Measurements from ENCODE around the gene ST3GAL3. TPM values are rescaled to one million over a fixed set of nuclear protein-coding genes. Genes with fewer than 3 reads are reported as not detected.

Gene ST3GAL3
- polyA plus RNA-seq, 2 of the 4 experiments (the other 2 are of a cell fraction): 2.5 to 4.0 TPM

GRCh38 chr1:43768168-43768567 is 60.8 kb downstream of the ST3GAL3 start:
- TF ChIP-seq JUNB (IDR thresholded peaks at IDR 0.05): no peak
- no peak for TF ChIP-seq POLR2AphosphoS2 (conservative IDR thresholded peaks at IDR 0.05; ENCODE audit: low read length)
- POLR2A ChIA-PET: no interaction called here
- Histone ChIP-seq H3K9me3 (no peaks in the 10 kb centered on the region), H3K4me1 (peaks cover 8% of the 10 kb centered on the region; the same call in 1 of the 3 replicates), H3K27ac (no peak overlapping the region), H3K4me2 (no peak overlapping the region), H3K4me3 (no peak overlapping the region)
- DNase-seq (ENCODE audit: low read depth in 1 of 2, low spot score in 1 of 2) (no peak), ATAC-seq (no peak), FAIRE-seq (no peak)
- CTCF ChIA-PET: interaction anchor here (1.3 to 3.6 kb wide), 2 partner anchors 166 to 237 kb away, joined by 3 to 22 read pairs; partner anchors contain the start of gene ARTN

GRCh38 chr1:43769350-43769908 is 62.1 kb downstream of the ST3GAL3 start:
- ChIA-PET CTCF (interaction anchor here (0.6 to 3.6 kb wide), 5 partner anchors 14 to 236 kb away, joined by 3 to 22 read pairs (median 3); partner anchors contain the start of genes ARTN and IPO13), POLR2A (no interaction called here)
- DNase-seq (ENCODE audit: low read depth in 1 of 2, low spot score in 1 of 2): no peak
- H3K27ac ChIP-seq: no peak overlapping the region
- H3K4me2 ChIP-seq: no peak overlapping the region
- H3K4me3 ChIP-seq: no peak overlapping the region
- H3K9me3 ChIP-seq: no peaks in the 10 kb centered on the region
- peaks cover 13% of the 10 kb centered on the region for H3K4me1 ChIP-seq
- no peak for ATAC-seq
- TF ChIP-seq TFCP2L1 (CRISPR knock-in tag; IDR thresholded peaks at IDR 0.05) (no peak), FOSL2 (IDR thresholded peaks at IDR 0.05) (no peak), FOSL2 (CRISPR knock-in tag; IDR thresholded peaks at IDR 0.05) (no peak), RCOR1 (IDR thresholded peaks at IDR 0.05; ENCODE audit: low read depth, low read length) (no peak), HOXA7 (CRISPR knock-in tag; IDR thresholded peaks at IDR 0.05) (no peak), PHF8 (IDR thresholded peaks at IDR 0.05; ENCODE audit: borderline replicate concordance, low read depth) (no peak), CHD2 (IDR thresholded peaks at IDR 0.05; ENCODE audit: low read length, partially characterized antibody) (no peak), MYC (IDR thresholded peaks at IDR 0.05; ENCODE audit: borderline replicate concordance, low read length) (no peak), MAZ (IDR thresholded peaks at IDR 0.05; ENCODE audit: borderline replicate concordance, low read depth, low read length) (no peak)
- TF ChIP-seq, protein P1, sequence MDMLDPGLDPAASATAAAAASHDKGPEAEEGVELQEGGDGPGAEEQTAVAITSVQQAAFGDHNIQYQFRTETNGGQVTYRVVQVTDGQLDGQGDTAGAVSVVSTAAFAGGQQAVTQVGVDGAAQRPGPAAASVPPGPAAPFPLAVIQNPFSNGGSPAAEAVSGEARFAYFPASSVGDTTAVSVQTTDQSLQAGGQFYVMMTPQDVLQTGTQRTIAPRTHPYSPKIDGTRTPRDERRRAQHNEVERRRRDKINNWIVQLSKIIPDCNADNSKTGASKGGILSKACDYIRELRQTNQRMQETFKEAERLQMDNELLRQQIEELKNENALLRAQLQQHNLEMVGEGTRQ (IDR thresholded peaks at IDR 0.05): no peak
- no peak for FAIRE-seq
- 91% methylated on average over 4 of the region's 4 CpGs for WGBS (ENCODE audit: missing lambda C conversion rate)

GRCh38 chr1:43770111-43770510 is 62.8 kb downstream of the ST3GAL3 start:
- peaks cover 20% of the 10 kb centered on the region for H3K4me1 ChIP-seq
- no peak overlapping the region for H3K4me3 ChIP-seq
- POLR2A ChIA-PET: no interaction called here
- FAIRE-seq (no peak), DNase-seq (ENCODE audit: low read depth in 1 of 2, low spot score in 1 of 2) (no peak), ATAC-seq (no peak)
- WGBS (ENCODE audit: missing lambda C conversion rate): 98% methylated on average over 2 of the region's 2 CpGs
- CTCF ChIA-PET: interaction anchor here (0.6 to 3.6 kb wide), 4 partner anchors 13 to 177 kb away, joined by 3 to 22 read pairs (median 3); partner anchors contain the start of genes ARTN and IPO13
- H3K27ac ChIP-seq: no peak overlapping the region
- TF ChIP-seq POLR2A (IDR thresholded peaks at IDR 0.05; ENCODE audit: low read length): no peak
- no peak for TF ChIP-seq ELK1 (IDR thresholded peaks at IDR 0.05; ENCODE audit: low read depth, low read length)
- no peak overlapping the region for H3K4me2 ChIP-seq
- H3K9me3 ChIP-seq: no peaks in the 10 kb centered on the region

- DNase-seq (ENCODE audit: low read depth in 1 of 2, low spot score in 1 of 2) (no peak), FAIRE-seq (no peak), ATAC-seq (no peak)
- peaks cover 6% of the 10 kb centered on the region; the same call in 1 of the 3 replicates for H3K9me3 ChIP-seq
- H3K27ac ChIP-seq: no peak overlapping the region
- no peak overlapping the region for H3K4me3 ChIP-seq
- 94% methylated on average over 5 of the region's 5 CpGs for WGBS (ENCODE audit: missing lambda C conversion rate)
- POLR2A ChIA-PET: no interaction called here
- H3K4me2 ChIP-seq: no peak overlapping the region
- CTCF ChIA-PET: interaction anchor here (1.3 to 3.3 kb wide), 2 partner anchors 10 to 162 kb away, joined by 6 to 19 read pairs; no protein-coding TSS in a partner anchor
- H3K4me1 ChIP-seq: peaks cover 31% of the 10 kb centered on the region
- no peak for TF ChIP-seq ATOH8 (CRISPR knock-in tag; IDR thresholded peaks at IDR 0.05; ENCODE audit: low read depth)
- TF ChIP-seq HMGXB4 (CRISPR knock-in tag; IDR thresholded peaks at IDR 0.05; ENCODE audit: borderline replicate concordance): no peak
- TF ChIP-seq TFCP2L1 (CRISPR knock-in tag; IDR thresholded peaks at IDR 0.05): no peak
- TF ChIP-seq, protein P2, sequence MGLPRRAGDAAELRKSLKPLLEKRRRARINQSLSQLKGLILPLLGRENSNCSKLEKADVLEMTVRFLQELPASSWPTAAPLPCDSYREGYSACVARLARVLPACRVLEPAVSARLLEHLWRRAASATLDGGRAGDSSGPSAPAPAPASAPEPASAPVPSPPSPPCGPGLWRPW (IDR thresholded peaks at IDR 0.05): no peak
- no peak for TF ChIP-seq CEBPB (IDR thresholded peaks at IDR 0.05)
- TF ChIP-seq MAZ (IDR thresholded peaks at IDR 0.05; ENCODE audit: borderline replicate concordance, low read depth, low read length): no peak
- TF ChIP-seq ESRRA (IDR thresholded peaks at IDR 0.05; ENCODE audit: borderline replicate concordance, low read length): no peak
- no peak for TF ChIP-seq POLR2AphosphoS2 (conservative IDR thresholded peaks at IDR 0.05; ENCODE audit: low read length)
- TF ChIP-seq, protein P3, sequence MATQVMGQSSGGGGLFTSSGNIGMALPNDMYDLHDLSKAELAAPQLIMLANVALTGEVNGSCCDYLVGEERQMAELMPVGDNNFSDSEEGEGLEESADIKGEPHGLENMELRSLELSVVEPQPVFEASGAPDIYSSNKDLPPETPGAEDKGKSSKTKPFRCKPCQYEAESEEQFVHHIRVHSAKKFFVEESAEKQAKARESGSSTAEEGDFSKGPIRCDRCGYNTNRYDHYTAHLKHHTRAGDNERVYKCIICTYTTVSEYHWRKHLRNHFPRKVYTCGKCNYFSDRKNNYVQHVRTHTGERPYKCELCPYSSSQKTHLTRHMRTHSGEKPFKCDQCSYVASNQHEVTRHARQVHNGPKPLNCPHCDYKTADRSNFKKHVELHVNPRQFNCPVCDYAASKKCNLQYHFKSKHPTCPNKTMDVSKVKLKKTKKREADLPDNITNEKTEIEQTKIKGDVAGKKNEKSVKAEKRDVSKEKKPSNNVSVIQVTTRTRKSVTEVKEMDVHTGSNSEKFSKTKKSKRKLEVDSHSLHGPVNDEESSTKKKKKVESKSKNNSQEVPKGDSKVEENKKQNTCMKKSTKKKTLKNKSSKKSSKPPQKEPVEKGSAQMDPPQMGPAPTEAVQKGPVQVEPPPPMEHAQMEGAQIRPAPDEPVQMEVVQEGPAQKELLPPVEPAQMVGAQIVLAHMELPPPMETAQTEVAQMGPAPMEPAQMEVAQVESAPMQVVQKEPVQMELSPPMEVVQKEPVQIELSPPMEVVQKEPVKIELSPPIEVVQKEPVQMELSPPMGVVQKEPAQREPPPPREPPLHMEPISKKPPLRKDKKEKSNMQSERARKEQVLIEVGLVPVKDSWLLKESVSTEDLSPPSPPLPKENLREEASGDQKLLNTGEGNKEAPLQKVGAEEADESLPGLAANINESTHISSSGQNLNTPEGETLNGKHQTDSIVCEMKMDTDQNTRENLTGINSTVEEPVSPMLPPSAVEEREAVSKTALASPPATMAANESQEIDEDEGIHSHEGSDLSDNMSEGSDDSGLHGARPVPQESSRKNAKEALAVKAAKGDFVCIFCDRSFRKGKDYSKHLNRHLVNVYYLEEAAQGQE (IDR thresholded peaks at IDR 0.05): no peak
- no peak for TF ChIP-seq RARB (CRISPR knock-in tag; IDR thresholded peaks at IDR 0.05)
- no peak for TF ChIP-seq JUNB (IDR thresholded peaks at IDR 0.05)
Observed at GRCh38 chr1:43772978-43773377, 65.6 kb downstream of the ST3GAL3 start.
